Activated naive CD4-positive, alpha-beta T cell treated with anti-CD3 and anti-CD28 coated beads, Interleukin-2, amount 10 ng/mL, durations not matched to agents 7 days and 5 days (primary cell): ENCODE measurements around the gene CDK6.

Source experiments
- CTCF ChIA-PET: fragments of 350-600 bp; sonication (Branson Sonifier 250); formaldehyde crosslinking; loops from one replicate; lab custom pipeline; 2021; ENCODE audit warnings: antibody characterized with exemption; lab: Charles Lee
- DNase-seq: peaks from one replicate; pipeline ENCODE4 v3.0.0-alpha.2; 2020
- H3K27ac Mint-ChIP-seq: one replicate; pipeline ENCODE4 v1.8.0; 2021; ENCODE audit warnings: mild to moderate bottlenecking, moderate library complexity, mixed read lengths
- H3K27me3 Mint-ChIP-seq: one replicate; pipeline ENCODE4 v1.8.0; 2021; ENCODE audit warnings: mild to moderate bottlenecking, mixed read lengths
- H3K36me3 Mint-ChIP-seq: one replicate; pipeline ENCODE4 v1.8.0; 2021; ENCODE audit warnings: mixed read lengths
- H3K4me1 Mint-ChIP-seq: one replicate; pipeline ENCODE4 v1.8.0; 2021; ENCODE audit warnings: mixed read lengths
- H3K4me3 Mint-ChIP-seq: one replicate; pipeline ENCODE4 v1.8.0; 2021; ENCODE audit warnings: mild to moderate bottlenecking, moderate library complexity, mixed read lengths
- H3K9me3 Mint-ChIP-seq: one replicate; pipeline ENCODE4 v1.8.0; 2021; ENCODE audit warnings: mixed read lengths

Gene CDK6

GRCh38 chr7:92838934-92839333, 2.6 kb upstream of the CDK6 start:
- no peak overlapping the region for H3K4me3 Mint-ChIP-seq
- H3K27me3 Mint-ChIP-seq: peaks cover 46% of the 10 kb centered on the region
- peaks cover 5% of the 10 kb centered on the region for H3K4me1 Mint-ChIP-seq
- peaks cover 4% of the 10 kb centered on the region for H3K9me3 Mint-ChIP-seq
- peaks cover 10% of the 10 kb centered on the region for H3K36me3 Mint-ChIP-seq
- no peak overlapping the region for H3K27ac Mint-ChIP-seq
- DNase-seq: no peak
- CTCF ChIA-PET: no interaction called here

- no peaks in the 10 kb centered on the region for H3K9me3 Mint-ChIP-seq
- peaks cover 45% of the 10 kb centered on the region for H3K27me3 Mint-ChIP-seq
- H3K36me3 Mint-ChIP-seq: peaks cover 24% of the 10 kb centered on the region
- H3K4me1 Mint-ChIP-seq: peaks cover 10% of the 10 kb centered on the region
- no peak for DNase-seq
- peak overlapping the region; percentile 86 for H3K4me3 Mint-ChIP-seq
- peak overlapping the region; percentile 45 for H3K27ac Mint-ChIP-seq
- CTCF ChIA-PET: interaction anchor here (0.7 to 3.1 kb wide), 2 partner anchors 17 to 216 kb away, joined by 3 to 14 read pairs; no protein-coding TSS in a partner anchor
Measured at GRCh38 chr7:92837000-92837749, 802 bp upstream of the CDK6 start.

GRCh38 chr7:92835851-92836488, 403 bp downstream of the CDK6 start:
- Mint-ChIP-seq H3K27me3 (peaks cover 36% of the 10 kb centered on the region), H3K4me1 (peaks cover 21% of the 10 kb centered on the region), H3K36me3 (peaks cover 33% of the 10 kb centered on the region), H3K27ac (peak overlapping the region; percentile 87), H3K9me3 (no peaks in the 10 kb centered on the region), H3K4me3 (peak overlapping the region; percentile 86)
- CTCF ChIA-PET: interaction anchor here (3.1 kb wide), 1 partner anchor 215 kb away, joined by 14 read pairs; no protein-coding TSS in a partner anchor
- DNase-seq: peak; percentile 59

GRCh38 chr7:92835261-92835850, 1.0 kb downstream of the CDK6 start:
- H3K4me1 Mint-ChIP-seq: peaks cover 27% of the 10 kb centered on the region
- H3K27me3 Mint-ChIP-seq: peaks cover 32% of the 10 kb centered on the region

GRCh38 chr7:92834507-92835260, 1.7 kb downstream of the CDK6 start:
- H3K4me3 Mint-ChIP-seq: peak overlapping the region; percentile 86
- H3K27me3 Mint-ChIP-seq: peaks cover 29% of the 10 kb centered on the region
- CTCF ChIA-PET: no interaction called here
- peaks cover 45% of the 10 kb centered on the region for H3K36me3 Mint-ChIP-seq
- peaks cover 34% of the 10 kb centered on the region for H3K4me1 Mint-ChIP-seq
- H3K9me3 Mint-ChIP-seq: no peaks in the 10 kb centered on the region
- peak; percentile 31 for DNase-seq
- H3K27ac Mint-ChIP-seq: peak overlapping the region; percentile 96

More at GRCh38 chr7:92835261-92835850, 1.0 kb downstream of the CDK6 start:
- no peaks in the 10 kb centered on the region for H3K9me3 Mint-ChIP-seq
- H3K4me3 Mint-ChIP-seq: peak overlapping the region; percentile 86
- DNase-seq: peak; percentile 67
- peak overlapping the region; percentile 87 for H3K27ac Mint-ChIP-seq
- CTCF ChIA-PET: interaction anchor here (3.1 kb wide), 1 partner anchor 214 kb away, joined by 14 read pairs; no protein-coding TSS in a partner anchor
- peaks cover 38% of the 10 kb centered on the region for H3K36me3 Mint-ChIP-seq

GRCh38 chr7:92833766-92834506, 2.4 kb downstream of the CDK6 start:
- H3K4me3 Mint-ChIP-seq: peak overlapping the region; percentile 86
- peaks cover 29% of the 10 kb centered on the region for H3K27me3 Mint-ChIP-seq
- H3K9me3 Mint-ChIP-seq: no peaks in the 10 kb centered on the region
- peaks cover 40% of the 10 kb centered on the region for H3K4me1 Mint-ChIP-seq
- DNase-seq: peak; percentile 86
- H3K27ac Mint-ChIP-seq: peak overlapping the region; percentile 96
- H3K36me3 Mint-ChIP-seq: peaks cover 48% of the 10 kb centered on the region
- CTCF ChIA-PET: interaction anchor here (0.7 to 3.7 kb wide), 10 partner anchors 11 to 284 kb away, joined by 3 to 40 read pairs (median 6); partner anchors contain the start of gene SAMD9

GRCh38 chr7:92833024-92833765, 3.2 kb downstream of the CDK6 start:
- DNase-seq: peak; percentile 93
- peaks cover 45% of the 10 kb centered on the region for H3K4me1 Mint-ChIP-seq
- H3K4me3 Mint-ChIP-seq: peak overlapping the region; percentile 86
- no peaks in the 10 kb centered on the region for H3K9me3 Mint-ChIP-seq
- peaks cover 51% of the 10 kb centered on the region for H3K36me3 Mint-ChIP-seq
- H3K27ac Mint-ChIP-seq: peak overlapping the region; percentile 96
- peaks cover 29% of the 10 kb centered on the region for H3K27me3 Mint-ChIP-seq
- CTCF ChIA-PET: interaction anchor here (0.5 to 3.7 kb wide), 30 partner anchors 10 to 351 kb away, joined by 3 to 40 read pairs (median 3); partner anchors contain the start of gene SAMD9

- Mint-ChIP-seq H3K4me1 (peaks cover 48% of the 10 kb centered on the region), H3K36me3 (peaks cover 53% of the 10 kb centered on the region), H3K9me3 (no peaks in the 10 kb centered on the region), H3K27me3 (peaks cover 29% of the 10 kb centered on the region), H3K27ac (peak overlapping the region; percentile 96), H3K4me3 (peak overlapping the region; percentile 86)
- CTCF ChIA-PET: interaction anchor here (0.5 to 3.7 kb wide), 31 partner anchors 10 to 352 kb away, joined by 3 to 40 read pairs (median 3); partner anchors contain the start of gene SAMD9
- DNase-seq: no peak
Measured at GRCh38 chr7:92832534-92833023, 3.8 kb downstream of the CDK6 start.

- H3K4me1 Mint-ChIP-seq: peaks cover 51% of the 10 kb centered on the region
- peak overlapping the region; percentile 86 for H3K4me3 Mint-ChIP-seq
- H3K27me3 Mint-ChIP-seq: peaks cover 23% of the 10 kb centered on the region
- H3K27ac Mint-ChIP-seq: peak overlapping the region; percentile 96
- no peak for DNase-seq
- CTCF ChIA-PET: interaction anchor here (0.7 to 3.7 kb wide), 18 partner anchors 11 to 286 kb away, joined by 3 to 40 read pairs (median 4); partner anchors contain the start of gene SAMD9
- H3K36me3 Mint-ChIP-seq: peaks cover 59% of the 10 kb centered on the region
- H3K9me3 Mint-ChIP-seq: no peaks in the 10 kb centered on the region
Measured at GRCh38 chr7:92831716-92832533, 4.4 kb downstream of the CDK6 start.

GRCh38 chr7:92830532-92831110, 5.8 kb downstream of the CDK6 start:
- H3K36me3 Mint-ChIP-seq: peaks cover 66% of the 10 kb centered on the region
- peak overlapping the region; percentile 86 for H3K4me3 Mint-ChIP-seq
- H3K27me3 Mint-ChIP-seq: peaks cover 10% of the 10 kb centered on the region
- peak overlapping the region; percentile 96 for H3K27ac Mint-ChIP-seq
- H3K9me3 Mint-ChIP-seq: no peaks in the 10 kb centered on the region
- DNase-seq: no peak
- peaks cover 62% of the 10 kb centered on the region for H3K4me1 Mint-ChIP-seq
- CTCF ChIA-PET: interaction anchor here (3.3 to 3.7 kb wide), 2 partner anchors 17 to 211 kb away, joined by 19 to 40 read pairs; no protein-coding TSS in a partner anchor

- Mint-ChIP-seq H3K27ac (no peak overlapping the region), H3K9me3 (no peaks in the 10 kb centered on the region), H3K4me1 (peaks cover 66% of the 10 kb centered on the region), H3K36me3 (peaks cover 70% of the 10 kb centered on the region), H3K4me3 (peak overlapping the region; percentile 86), H3K27me3 (peaks cover 6% of the 10 kb centered on the region)
- no peak for DNase-seq
- CTCF ChIA-PET: interaction anchor here (3.3 to 3.7 kb wide), 2 partner anchors 17 to 210 kb away, joined by 19 to 40 read pairs; no protein-coding TSS in a partner anchor
Measured at GRCh38 chr7:92830027-92830426, 6.3 kb downstream of the CDK6 start.
